HCT116 (cell line): ENCODE results near the gene CREBZF. TPM values are rescaled to one million over a fixed set of nuclear protein-coding genes. Genes with fewer than 3 reads are reported as not detected.

Experiments used
- ATAC-seq: fragments of 200-7000 bp; cut with Tn5 transposase; 2 replicates; pipeline ENCODE4 v1.9.1; 2020; ENCODE audit warnings: mild to moderate bottlenecking, moderate library complexity
- BruUV-seq: library from RNA; stranded (reverse); fragments of 400-500 nt; replicated peaks from 2 replicates; lab custom pipeline; 2021; lab: Mats Ljungman, UMichigan
- CTCF ChIA-PET: fragments of 300-600 bp; sonication (Branson Sonifier 250); formaldehyde crosslinking; loops from one replicate; lab custom pipeline; 2021; ENCODE audit warnings: antibody characterized with exemption; lab: Charles Lee
- POLR2A ChIA-PET: fragments of 300-600, 350-600 bp; sonication (Branson Sonifier 250); formaldehyde crosslinking; loops from one replicate; lab custom pipeline; 2021; ENCODE audit warnings: antibody characterized with exemption; lab: Charles Lee
- RAD21 ChIA-PET, 2 experiments: fragments of 300-600 bp; sonication (Branson Sonifier 250); formaldehyde crosslinking; loops; one replicate each; lab custom pipeline; 2023; ENCODE audit warnings: low total read pairs in 2 of 2; ENCODE audit not compliant: uncharacterized antibody in 2 of 2, unreplicated experiment in 2 of 2, low non-redundant PET in 1 of 2; lab: Charles Lee
- DNase-seq: peaks from one replicate; pipeline ENCODE4 v3.0.0-alpha.2; 2010; ENCODE audit warnings: low read depth, low spot score
- H2AFZ ChIP-seq: fragments of 200-600 bp; shearing (Covaris generic), sonication (generic); 2 replicates; pipeline ENCODE4 v1.6.1; 2017; ENCODE audit warnings: low read depth, mixed run types, mixed read lengths, antibody characterized with exemption, low read length; ENCODE audit not compliant: poor library complexity, severe bottlenecking
- H3K27ac ChIP-seq: 2 replicates; pipeline ENCODE4 v1.5.1; 2012; ENCODE audit warnings: low read depth, low read length
- H3K27me3 ChIP-seq: fragments of 200-600 bp; sonication (generic); 2 replicates; pipeline ENCODE4 v1.6.1; 2016; ENCODE audit warnings: mixed run types, low read length, mixed read lengths; ENCODE audit not compliant: insufficient read depth
- H3K36me3 ChIP-seq, 2 experiments: fragments of 200-500 bp in 1 of 2; fragments of 200-600 bp in 1 of 2; sonication (Bioruptor generic) in 1 of 2; sonication (generic) in 1 of 2; 2 replicates each; pipeline versions ENCODE4 v1.5.1 to v1.6.1; 2014 to 2016; ENCODE audit warnings: low read length in 2 of 2, inconsistent platforms in 1 of 2, mixed read lengths in 1 of 2, mixed run types in 1 of 2; ENCODE audit not compliant: insufficient read depth in 2 of 2, control insufficient read depth in 1 of 2
- H3K4me1 ChIP-seq, 2 experiments: fragments of 200-600 bp in 1 of 2; sonication (generic) in 1 of 2; 2 replicates each; pipeline versions ENCODE4 v1.5.1 to v1.6.1; 2012 to 2017; ENCODE audit warnings: low read length in 2 of 2, inconsistent platforms in 1 of 2, mild to moderate bottlenecking in 1 of 2, mixed read lengths in 1 of 2, mixed run types in 1 of 2, moderate library complexity in 1 of 2; ENCODE audit not compliant: insufficient read depth in 2 of 2, control insufficient read depth in 1 of 2
- H3K4me2 ChIP-seq: fragments of 200-600 bp; sonication (generic); 2 replicates; pipeline ENCODE4 v1.6.1; 2017; ENCODE audit warnings: mixed run types, low read length, mixed read lengths
- H3K4me3 ChIP-seq, 2 experiments: fragments of 200-600 bp in 1 of 2; sonication (generic) in 1 of 2; replicated peaks in 1 of 2; 2 replicates each; pipeline ENCODE4 v1.5.1; 2011 to 2016; ENCODE audit warnings: low read length in 2 of 2, control low read depth in 1 of 2, low read depth in 1 of 2, mild to moderate bottlenecking in 1 of 2, mixed read lengths in 1 of 2, mixed run types in 1 of 2
- H3K79me2 ChIP-seq: fragments of 200-600 bp; sonication (generic); 2 replicates; pipeline ENCODE4 v1.6.1; 2017; ENCODE audit warnings: mild to moderate bottlenecking, mixed run types, low read length, moderate library complexity, mixed read lengths; ENCODE audit not compliant: insufficient read depth
- H3K9ac ChIP-seq: fragments of 200-600 bp; sonication (generic); 2 replicates; pipeline ENCODE4 v1.6.1; 2016; ENCODE audit warnings: low read length, mixed read lengths
- H3K9me2 ChIP-seq: fragments of 200-600 bp; sonication (generic), shearing (Covaris generic); 2 replicates; pipeline ENCODE4 v1.6.1; 2017; ENCODE audit warnings: mixed run types, mild to moderate bottlenecking, moderate library complexity; ENCODE audit not compliant: insufficient read depth
- H3K9me3 ChIP-seq, 2 experiments: fragments of 200-500 bp in 1 of 2; fragments of 200-600 bp in 1 of 2; sonication (Bioruptor generic) in 1 of 2; sonication (generic) in 1 of 2; 2 replicates each; pipeline ENCODE4 v1.6.1; 2014 to 2017; ENCODE audit warnings: low read length in 2 of 2, mixed read lengths in 2 of 2, inconsistent platforms in 1 of 2, low read depth in 1 of 2, mild to moderate bottlenecking in 1 of 2, mixed run types in 1 of 2, moderate library complexity in 1 of 2; ENCODE audit not compliant: control insufficient read depth in 1 of 2, insufficient read depth in 1 of 2
- H4K20me1 ChIP-seq: fragments of 200-600 bp; sonication (generic), shearing (Covaris generic); 2 replicates; pipeline ENCODE4 v1.6.1; 2017; ENCODE audit warnings: mixed run types, mild to moderate bottlenecking, moderate library complexity; ENCODE audit not compliant: insufficient read depth
- ELF1 ChIP-seq: IDR thresholded peaks from 2 replicates; pipeline ENCODE4 v1.6.1; 2012; ENCODE audit warnings: low read depth, borderline replicate concordance
- FOSL1 ChIP-seq: IDR thresholded peaks from 2 replicates; pipeline ENCODE4 v1.6.1; 2012; ENCODE audit warnings: low read depth
- JUND ChIP-seq: IDR thresholded peaks from 2 replicates; pipeline ENCODE4 v1.6.1; 2012
- MAX ChIP-seq: IDR thresholded peaks from 2 replicates; pipeline ENCODE4 v1.6.1; 2012
- REST ChIP-seq: IDR thresholded peaks from 2 replicates; pipeline ENCODE4 v1.6.1; 2012; ENCODE audit warnings: low read depth
- SIN3A ChIP-seq: IDR thresholded peaks from 2 replicates; pipeline ENCODE4 v1.6.1; 2012; ENCODE audit warnings: low read depth
- TCF7L2 ChIP-seq: IDR thresholded peaks from 2 replicates; pipeline ENCODE4 v1.7.0; 2011; ENCODE audit warnings: borderline replicate concordance, inconsistent platforms; ENCODE audit not compliant: insufficient read depth, insufficient read length; ENCODE audit errors: extremely low read depth
- YY1 ChIP-seq: IDR thresholded peaks from 2 replicates; pipeline ENCODE4 v1.6.1; 2011; ENCODE audit warnings: low read length, low read depth, moderate library complexity, mild to moderate bottlenecking; ENCODE audit not compliant: insufficient replicate concordance; ENCODE audit errors: extremely low read depth
- ZFX ChIP-seq: fragments of 450-650 bp; IDR thresholded peaks from 2 replicates; pipeline ENCODE4 v1.6.1; 2017
- ZNF274 ChIP-seq: fragments of 200-500 bp; sonication (Bioruptor generic); IDR thresholded peaks from 2 replicates; pipeline ENCODE4 v1.6.1; 2014; ENCODE audit warnings: mild to moderate bottlenecking, low read depth, low read length, inconsistent platforms
- intact Hi-C: fragments of 100-400 bp; cut with micrococcal nuclease; formaldehyde crosslinking; loops from 2 replicates; pipeline ENCODE4 v1.10.0; 2022
- total RNA-seq: library from RNA; stranded (reverse); gene quantifications from one replicate; pipeline ENCODE4 v1.2.1, GENCODE V29; 2021; ENCODE audit not compliant: unreplicated experiment
- TF ChIP-seq, protein P1 (sequence below), 3 experiments: fragments of 200-600 bp in 1 of 3; sonication (generic) in 1 of 3; IDR thresholded peaks in 2 of 3; conservative IDR thresholded peaks in 1 of 3; 2 replicates each; pipeline ENCODE4 v1.5.1; 2012 to 2017; ENCODE audit warnings: low read depth in 2 of 3, low read length in 2 of 3, antibody characterized with exemption in 1 of 3, borderline replicate concordance in 1 of 3, control low read depth in 1 of 3, mild to moderate bottlenecking in 1 of 3, mixed read lengths in 1 of 3, mixed run types in 1 of 3, moderate library complexity in 1 of 3; ENCODE audit not compliant: insufficient read depth in 1 of 3

Gene CREBZF
- total RNA-seq, 1 experiment from 2014 or later = 40.2 TPM

GRCh38 chr11:85663080-85663752, 1.7 kb downstream of the CREBZF start:
- peak overlapping the region; percentile 94 for H3K27ac ChIP-seq
- no peaks in the 10 kb centered on the region for H3K9me3 ChIP-seq
- DNase-seq = no peak
- peaks cover 67% of the 10 kb centered on the region for H3K79me2 ChIP-seq
- peaks cover 27 to 37% of the 10 kb centered on the region in 2 experiments for H3K36me3 ChIP-seq
- no peaks in the 10 kb centered on the region for H3K27me3 ChIP-seq
- TSS peak; percentile 45 for BruUV-seq
- peak overlapping the region; percentile 88 for H3K4me2 ChIP-seq
- RAD21 ChIA-PET = no interaction called here
- POLR2A ChIA-PET = interaction anchor here (1.4 to 2.5 kb wide), 2 partner anchors 13 to 36 kb away, joined by 4 to 9 read pairs; partner anchors contain the start of gene DLG2
- H3K4me3 ChIP-seq = peak overlapping the region; percentile 82 to 91
- no peaks in the 10 kb centered on the region for H3K9me2 ChIP-seq
- peaks cover 6 to 23% of the 10 kb centered on the region in 2 experiments; a peak in 3 of 4 replicates for H3K4me1 ChIP-seq
- intact Hi-C loops = no loop called here
- ATAC-seq = no peak
- peaks cover 50% of the 10 kb centered on the region; the same call in 1 of the 2 replicates for H4K20me1 ChIP-seq
- TF ChIP-seq TCF7L2 = no peak
- no peak for TF ChIP-seq MAX
- TF ChIP-seq YY1 = no peak
- no peak for TF ChIP-seq ELF1
- TF ChIP-seq ZNF274 = no peak
- TF ChIP-seq SIN3A = no peak
- no peak for TF ChIP-seq JUND
- TF ChIP-seq FOSL1 = no peak
- TF ChIP-seq ZFX = no peak
- no peak for TF ChIP-seq REST
- TF ChIP-seq, protein P1, sequence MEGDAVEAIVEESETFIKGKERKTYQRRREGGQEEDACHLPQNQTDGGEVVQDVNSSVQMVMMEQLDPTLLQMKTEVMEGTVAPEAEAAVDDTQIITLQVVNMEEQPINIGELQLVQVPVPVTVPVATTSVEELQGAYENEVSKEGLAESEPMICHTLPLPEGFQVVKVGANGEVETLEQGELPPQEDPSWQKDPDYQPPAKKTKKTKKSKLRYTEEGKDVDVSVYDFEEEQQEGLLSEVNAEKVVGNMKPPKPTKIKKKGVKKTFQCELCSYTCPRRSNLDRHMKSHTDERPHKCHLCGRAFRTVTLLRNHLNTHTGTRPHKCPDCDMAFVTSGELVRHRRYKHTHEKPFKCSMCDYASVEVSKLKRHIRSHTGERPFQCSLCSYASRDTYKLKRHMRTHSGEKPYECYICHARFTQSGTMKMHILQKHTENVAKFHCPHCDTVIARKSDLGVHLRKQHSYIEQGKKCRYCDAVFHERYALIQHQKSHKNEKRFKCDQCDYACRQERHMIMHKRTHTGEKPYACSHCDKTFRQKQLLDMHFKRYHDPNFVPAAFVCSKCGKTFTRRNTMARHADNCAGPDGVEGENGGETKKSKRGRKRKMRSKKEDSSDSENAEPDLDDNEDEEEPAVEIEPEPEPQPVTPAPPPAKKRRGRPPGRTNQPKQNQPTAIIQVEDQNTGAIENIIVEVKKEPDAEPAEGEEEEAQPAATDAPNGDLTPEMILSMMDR (IDR thresholded peaks at IDR 0.05 in 2 of 3, conservative IDR thresholded peaks at IDR 0.05 in 1 of 3; ENCODE audit: borderline replicate concordance in 1 of 3, insufficient read depth in 1 of 3, low read depth in 2 of 3, low read length in 2 of 3) = no peak
- no peak overlapping the region for H2AFZ ChIP-seq
- peak overlapping the region; percentile 96 for H3K9ac ChIP-seq
- CTCF ChIA-PET = no interaction called here
